ENCODE results near the gene FARSA. TPM values are rescaled to one million over a fixed set of nuclear protein-coding genes. Genes with fewer than 3 reads are reported as not detected.

FARSA gene
- total RNA-seq, 1 donor from 2014 or later = 71.6 TPM

DNA sequence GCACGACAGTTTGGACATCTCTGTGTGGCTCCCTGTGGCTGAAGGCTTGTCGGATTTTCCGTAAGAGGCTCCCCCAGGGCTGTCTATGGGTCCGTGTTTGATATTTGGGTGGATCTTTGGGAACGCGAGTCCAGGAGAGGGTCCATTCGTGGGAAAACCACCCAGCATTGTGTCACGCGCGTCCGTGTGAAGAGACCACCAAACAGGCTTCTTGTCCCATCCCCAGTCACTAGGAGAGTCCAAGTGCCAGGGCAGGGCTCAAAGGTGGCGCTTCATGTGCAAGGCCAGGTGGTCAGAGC is 48.9 kb downstream of the FARSA start:
- H3K36me3 Mint-ChIP-seq (ENCODE audit: unreplicated experiment) = no peaks in the 10 kb centered on the region
- peaks cover 5% of the 10 kb centered on the region for H3K9me3 Mint-ChIP-seq (ENCODE audit: unreplicated experiment)
- no peak for DNase-seq
- no peak overlapping the region for H3K27ac Mint-ChIP-seq (ENCODE audit: unreplicated experiment)
- H3K27me3 Mint-ChIP-seq (ENCODE audit: unreplicated experiment) = peaks cover 16% of the 10 kb centered on the region
- H3K4me1 Mint-ChIP-seq (ENCODE audit: low read depth, unreplicated experiment) = no peaks in the 10 kb centered on the region
- no peak overlapping the region for H3K4me3 Mint-ChIP-seq (ENCODE audit: unreplicated experiment)
- TF ChIP-seq, protein P1, sequence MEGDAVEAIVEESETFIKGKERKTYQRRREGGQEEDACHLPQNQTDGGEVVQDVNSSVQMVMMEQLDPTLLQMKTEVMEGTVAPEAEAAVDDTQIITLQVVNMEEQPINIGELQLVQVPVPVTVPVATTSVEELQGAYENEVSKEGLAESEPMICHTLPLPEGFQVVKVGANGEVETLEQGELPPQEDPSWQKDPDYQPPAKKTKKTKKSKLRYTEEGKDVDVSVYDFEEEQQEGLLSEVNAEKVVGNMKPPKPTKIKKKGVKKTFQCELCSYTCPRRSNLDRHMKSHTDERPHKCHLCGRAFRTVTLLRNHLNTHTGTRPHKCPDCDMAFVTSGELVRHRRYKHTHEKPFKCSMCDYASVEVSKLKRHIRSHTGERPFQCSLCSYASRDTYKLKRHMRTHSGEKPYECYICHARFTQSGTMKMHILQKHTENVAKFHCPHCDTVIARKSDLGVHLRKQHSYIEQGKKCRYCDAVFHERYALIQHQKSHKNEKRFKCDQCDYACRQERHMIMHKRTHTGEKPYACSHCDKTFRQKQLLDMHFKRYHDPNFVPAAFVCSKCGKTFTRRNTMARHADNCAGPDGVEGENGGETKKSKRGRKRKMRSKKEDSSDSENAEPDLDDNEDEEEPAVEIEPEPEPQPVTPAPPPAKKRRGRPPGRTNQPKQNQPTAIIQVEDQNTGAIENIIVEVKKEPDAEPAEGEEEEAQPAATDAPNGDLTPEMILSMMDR (IDR thresholded peaks at IDR 0.05; ENCODE audit: partially characterized antibody, unreplicated experiment) = no peak

DNA sequence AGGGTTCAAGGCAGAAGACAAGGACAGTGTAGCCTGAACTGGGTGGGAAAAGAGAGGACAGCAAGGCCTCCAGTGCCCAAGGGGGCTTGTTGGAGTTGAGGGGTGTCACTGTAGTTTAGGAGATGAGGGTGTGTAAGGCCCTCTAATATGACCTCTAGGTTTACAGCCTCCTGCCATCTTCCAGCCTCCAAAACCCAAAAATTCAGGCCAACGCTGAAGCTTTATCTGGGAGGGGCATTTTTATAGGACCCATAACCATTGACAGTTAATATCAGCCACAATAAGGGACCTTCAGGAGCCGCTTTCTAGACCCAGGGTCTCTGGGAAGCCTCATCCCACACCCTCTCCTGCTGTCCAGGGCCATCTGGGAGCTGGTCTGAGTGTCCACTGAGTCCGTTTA is 49.3 kb downstream of the FARSA start:
- no peak overlapping the region for H3K27ac Mint-ChIP-seq (ENCODE audit: unreplicated experiment)
- H3K4me3 Mint-ChIP-seq (ENCODE audit: unreplicated experiment) = no peak overlapping the region
- peaks cover 5% of the 10 kb centered on the region for H3K9me3 Mint-ChIP-seq (ENCODE audit: unreplicated experiment)
- no peaks in the 10 kb centered on the region for H3K36me3 Mint-ChIP-seq (ENCODE audit: unreplicated experiment)
- H3K27me3 Mint-ChIP-seq (ENCODE audit: unreplicated experiment) = peaks cover 16% of the 10 kb centered on the region
- H3K4me1 Mint-ChIP-seq (ENCODE audit: low read depth, unreplicated experiment) = no peaks in the 10 kb centered on the region
- DNase-seq = no peak
- TF ChIP-seq, protein P1 (IDR thresholded peaks at IDR 0.05; ENCODE audit: partially characterized antibody, unreplicated experiment) = no peak

DNA sequence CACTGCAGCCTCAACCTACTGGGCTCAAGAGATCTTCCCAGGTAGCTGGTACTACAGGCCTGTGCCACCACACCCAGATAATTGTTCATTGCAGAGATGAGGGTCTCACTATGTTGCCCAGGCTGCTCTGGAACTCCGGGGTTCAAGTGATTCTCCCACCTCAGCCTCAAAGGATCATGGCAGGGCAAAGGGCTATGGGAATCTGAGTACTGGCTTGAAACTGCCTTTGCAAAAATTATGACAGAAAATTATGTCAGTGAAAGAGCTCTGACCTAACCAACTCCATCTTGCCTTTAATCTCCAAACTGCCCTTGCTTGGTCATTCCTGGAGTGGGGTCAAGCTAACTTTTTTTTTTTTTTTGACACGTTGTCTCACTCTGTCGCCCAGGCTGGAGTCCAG is 50.9 kb downstream of the FARSA start:
- Mint-ChIP-seq H3K27ac (ENCODE audit: unreplicated experiment) (no peak overlapping the region), H3K4me1 (ENCODE audit: low read depth, unreplicated experiment) (no peaks in the 10 kb centered on the region), H3K9me3 (ENCODE audit: unreplicated experiment) (peaks cover 5% of the 10 kb centered on the region), H3K27me3 (ENCODE audit: unreplicated experiment) (peaks cover 14% of the 10 kb centered on the region), H3K4me3 (ENCODE audit: unreplicated experiment) (peak overlapping the region; percentile 90), H3K36me3 (ENCODE audit: unreplicated experiment) (no peaks in the 10 kb centered on the region)
- no peak for DNase-seq
- TF ChIP-seq, protein P1 (IDR thresholded peaks at IDR 0.05; ENCODE audit: partially characterized antibody, unreplicated experiment) = no peak

DNA sequence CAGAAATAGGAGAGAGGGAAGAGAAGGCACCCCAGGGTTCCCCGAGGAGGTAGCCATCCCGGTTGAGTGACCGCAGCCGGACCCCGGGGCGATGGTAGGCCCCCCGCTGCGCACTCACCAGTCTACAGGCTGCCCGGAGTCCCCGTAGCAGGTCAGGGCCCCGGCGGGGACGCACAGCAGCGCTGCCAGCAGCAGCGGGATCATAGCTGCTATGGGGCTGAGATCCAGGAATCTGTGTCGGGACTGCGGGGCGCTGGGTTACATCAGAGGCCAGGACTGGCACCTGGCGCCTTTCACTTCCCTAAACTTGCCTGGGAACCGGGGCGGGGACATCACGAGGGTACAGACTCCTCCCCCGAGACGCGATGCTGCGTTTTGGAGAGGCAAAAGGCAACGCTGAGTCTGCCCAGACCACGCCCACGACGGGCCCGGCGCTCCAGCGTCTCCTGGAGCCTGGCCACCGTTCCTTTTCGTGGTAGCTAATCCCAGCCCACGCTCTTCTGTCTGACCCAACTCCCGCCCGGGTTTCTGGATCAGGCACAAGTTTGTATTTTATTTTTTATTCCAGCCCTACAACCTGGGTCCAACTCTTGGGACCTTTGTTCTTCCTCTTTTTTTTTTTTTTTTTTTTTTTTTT is 52.2 kb downstream of the FARSA start, which contains the start of gene DNASE2:
Gene DNASE2, minus strand, starts transcription at position 278 of the 637 bp plus-strand sequence. Its CDS starts 74 bp downstream, at position 204.
- H3K27me3 Mint-ChIP-seq (ENCODE audit: unreplicated experiment) = peaks cover 6% of the 10 kb centered on the region
- no peaks in the 10 kb centered on the region for H3K4me1 Mint-ChIP-seq (ENCODE audit: low read depth, unreplicated experiment)
- TF ChIP-seq, protein P1 (IDR thresholded peaks at IDR 0.05; ENCODE audit: partially characterized antibody, unreplicated experiment) = no peak
- H3K9me3 Mint-ChIP-seq (ENCODE audit: unreplicated experiment) = peaks cover 1% of the 10 kb centered on the region
- DNase-seq = peak; percentile 86
- H3K4me3 Mint-ChIP-seq (ENCODE audit: unreplicated experiment) = peak within 1 kb of the TSS; percentile 90
- H3K36me3 Mint-ChIP-seq (ENCODE audit: unreplicated experiment) = no peaks in the 10 kb centered on the region
- peak within 1 kb of the TSS; percentile 52 for H3K27ac Mint-ChIP-seq (ENCODE audit: unreplicated experiment)

DNA sequence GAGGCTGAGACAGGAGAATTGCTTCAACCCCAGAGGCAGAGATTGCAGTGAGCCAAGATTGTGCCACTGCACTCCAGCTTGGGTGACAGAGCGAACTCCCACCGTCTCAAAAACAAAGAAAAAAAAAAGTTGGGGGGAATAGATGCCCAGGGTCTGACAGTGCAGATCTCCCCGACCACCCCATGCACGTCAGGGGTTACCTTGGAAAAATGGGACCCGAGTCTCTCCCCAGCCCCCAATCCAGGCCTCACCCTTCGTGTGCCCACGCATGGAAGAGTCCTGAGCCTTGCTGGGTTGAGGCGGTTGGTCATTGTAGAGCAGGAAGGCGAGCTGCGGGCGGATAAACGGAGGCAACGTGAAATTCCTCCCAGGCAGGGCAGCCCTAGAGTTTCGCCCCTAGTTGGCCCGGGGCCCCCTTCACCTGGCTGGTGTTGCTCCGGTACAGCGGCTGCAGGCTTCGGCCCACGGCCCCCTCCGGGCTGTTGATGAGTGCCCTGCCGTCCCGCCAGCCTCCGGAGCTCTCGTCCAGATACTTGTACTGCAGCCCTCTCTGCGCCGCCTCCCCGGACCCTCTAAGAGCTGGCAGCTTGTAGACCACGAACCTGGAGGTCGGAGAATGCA is 52.9 kb downstream of the FARSA start:
- no peaks in the 10 kb centered on the region for H3K36me3 Mint-ChIP-seq (ENCODE audit: unreplicated experiment)
- TF ChIP-seq, protein P1 (IDR thresholded peaks at IDR 0.05; ENCODE audit: partially characterized antibody, unreplicated experiment) = no peak
- H3K27me3 Mint-ChIP-seq (ENCODE audit: unreplicated experiment) = peaks cover 6% of the 10 kb centered on the region
- peaks cover 1% of the 10 kb centered on the region for H3K9me3 Mint-ChIP-seq (ENCODE audit: unreplicated experiment)
- no peaks in the 10 kb centered on the region for H3K4me1 Mint-ChIP-seq (ENCODE audit: low read depth, unreplicated experiment)
- H3K4me3 Mint-ChIP-seq (ENCODE audit: unreplicated experiment) = peak overlapping the region; percentile 90
- peak overlapping the region; percentile 52 for H3K27ac Mint-ChIP-seq (ENCODE audit: unreplicated experiment)
- DNase-seq = peak; percentile 54

Data from glutamatergic neuron (in vitro differentiated cells).